ENCODE measurements around the gene STK17A. TPM values are rescaled to one million over a fixed set of nuclear protein-coding genes. Genes with fewer than 3 reads are reported as not detected.
"Not testable (repeated sequence)": the region's sequence is repeated elsewhere in the genome, so short reads cannot be mapped to it uniquely, and the experiment has no call there.

Gene STK17A
- total RNA-seq, 1 donor from 2014 or later: 21.7 TPM

DNA sequence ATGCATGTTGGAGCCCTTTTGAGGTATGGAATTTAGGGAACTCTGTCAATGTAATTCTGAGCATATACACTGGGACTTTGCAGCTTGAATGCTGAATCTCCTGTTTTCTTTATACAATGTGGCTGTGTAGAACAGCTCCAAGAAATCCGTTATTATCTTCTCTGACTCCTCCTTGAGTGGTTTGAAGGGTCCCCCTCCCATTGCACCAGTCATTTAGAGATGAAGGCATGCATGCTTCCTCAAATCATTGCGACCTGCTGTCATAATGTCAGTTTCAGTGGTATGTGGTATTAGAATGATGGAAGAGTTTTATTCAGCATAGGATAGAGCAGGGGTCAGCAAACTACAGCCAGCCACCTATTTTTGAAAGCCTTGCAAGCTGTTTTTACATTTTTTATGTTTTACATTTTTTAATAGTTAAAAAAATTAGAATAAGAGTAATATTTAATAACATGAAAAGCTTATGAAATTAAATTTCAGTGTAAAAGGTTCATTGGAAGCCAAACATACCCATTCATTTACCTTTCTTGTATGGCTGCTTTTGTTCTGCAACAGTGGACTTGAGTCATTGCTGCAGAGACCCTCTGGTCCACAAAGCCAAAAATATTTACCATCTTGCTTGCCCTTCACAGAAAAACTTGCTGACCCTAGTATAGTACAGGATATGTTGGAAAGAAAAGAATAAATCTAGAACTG, 8.1 kb downstream of the STK17A start:
- no peak overlapping the region for H3K4me3 Mint-ChIP-seq (ENCODE audit: low read depth)
- peaks cover 75% of the 10 kb centered on the region for H3K4me1 Mint-ChIP-seq (ENCODE audit: low read depth)
- H3K27me3 Mint-ChIP-seq (ENCODE audit: low read depth): no peaks in the 10 kb centered on the region
- intact Hi-C loops (cut with micrococcal nuclease): loop anchor here (1.0 to 5.0 kb wide), 3 partner anchors 8 to 659 kb away; partner anchors contain the start of genes MRPL32, PSMA2 and STK17A
- H3K9me3 Mint-ChIP-seq: no peaks in the 10 kb centered on the region
- H3K36me3 Mint-ChIP-seq (ENCODE audit: low read depth): peaks cover 45% of the 10 kb centered on the region
- DNase-seq (ENCODE audit: low spot score): peak; percentile 24
- peak overlapping the region; percentile 23 for H3K27ac Mint-ChIP-seq

DNA sequence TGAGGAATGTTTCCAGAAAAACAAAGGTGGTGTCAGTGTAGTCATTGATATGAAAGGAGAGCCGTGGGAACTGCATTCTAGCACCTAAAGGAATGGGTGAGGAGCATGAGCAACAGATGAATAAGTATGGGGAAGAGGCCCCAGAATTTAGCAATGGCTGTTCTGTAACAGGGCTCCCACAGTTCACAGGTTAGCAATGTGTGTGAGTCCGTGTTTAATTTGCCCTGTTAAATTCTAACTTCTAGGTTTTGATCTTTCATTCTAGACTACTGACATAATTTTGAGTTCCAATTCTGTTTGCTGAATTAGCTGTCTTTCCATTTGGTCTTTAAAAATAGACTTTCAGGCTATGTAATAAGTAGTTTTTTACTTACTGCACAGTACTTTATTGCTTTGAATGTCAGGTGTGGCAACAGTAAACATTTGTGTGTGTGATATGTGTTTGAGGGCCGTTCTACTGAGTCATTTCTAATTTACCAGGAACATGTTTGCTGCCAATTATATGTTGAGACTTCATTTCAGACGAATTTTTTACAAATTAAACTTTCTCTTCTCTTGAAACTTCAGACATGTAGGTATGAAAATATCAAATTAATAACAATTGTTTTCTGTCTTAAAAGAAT, 8.8 kb downstream of the STK17A start:
- Mint-ChIP-seq H3K4me1 (ENCODE audit: low read depth) (peaks cover 71% of the 10 kb centered on the region), H3K27me3 (ENCODE audit: low read depth) (no peaks in the 10 kb centered on the region), H3K4me3 (ENCODE audit: low read depth) (no peak overlapping the region), H3K27ac (peak overlapping the region; percentile 10), H3K36me3 (ENCODE audit: low read depth) (peaks cover 50% of the 10 kb centered on the region), H3K9me3 (no peaks in the 10 kb centered on the region)
- intact Hi-C loops (cut with micrococcal nuclease): loop anchor here (1.0 to 5.0 kb wide), 3 partner anchors 8 to 659 kb away; partner anchors contain the start of genes MRPL32, PSMA2 and STK17A
- DNase-seq (ENCODE audit: low spot score): no peak

DNA sequence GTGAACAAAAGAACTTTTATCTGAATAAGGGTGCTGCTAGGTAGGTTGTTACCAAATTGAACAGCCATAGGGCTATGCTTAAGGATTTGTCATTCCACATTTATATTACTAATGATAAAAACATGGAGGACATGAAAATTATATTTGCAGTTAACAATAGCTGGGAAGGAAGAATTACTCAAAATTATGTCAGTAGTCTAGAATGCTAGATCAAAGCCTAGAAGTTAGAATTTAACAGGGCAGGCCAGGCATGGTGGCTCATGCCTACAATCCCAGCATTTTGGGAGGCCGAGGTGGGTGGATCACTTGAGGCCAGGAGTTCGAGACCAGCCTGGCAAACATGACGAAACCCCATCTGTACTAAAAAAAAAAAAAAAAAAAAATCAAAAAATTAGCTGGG, 9.4 kb downstream of the STK17A start:
- intact Hi-C loops (cut with micrococcal nuclease): loop anchor here (5.0 kb wide), 1 partner anchor 660 kb away; the partner anchor contains the start of genes MRPL32 and PSMA2
- no peak overlapping the region for H3K27ac Mint-ChIP-seq
- no peaks in the 10 kb centered on the region for H3K9me3 Mint-ChIP-seq
- no peak for DNase-seq (ENCODE audit: low spot score)
- no peak overlapping the region for H3K4me3 Mint-ChIP-seq (ENCODE audit: low read depth)
- peaks cover 55% of the 10 kb centered on the region for H3K36me3 Mint-ChIP-seq (ENCODE audit: low read depth)
- no peaks in the 10 kb centered on the region for H3K27me3 Mint-ChIP-seq (ENCODE audit: low read depth)
- H3K4me1 Mint-ChIP-seq (ENCODE audit: low read depth): peaks cover 69% of the 10 kb centered on the region

DNA sequence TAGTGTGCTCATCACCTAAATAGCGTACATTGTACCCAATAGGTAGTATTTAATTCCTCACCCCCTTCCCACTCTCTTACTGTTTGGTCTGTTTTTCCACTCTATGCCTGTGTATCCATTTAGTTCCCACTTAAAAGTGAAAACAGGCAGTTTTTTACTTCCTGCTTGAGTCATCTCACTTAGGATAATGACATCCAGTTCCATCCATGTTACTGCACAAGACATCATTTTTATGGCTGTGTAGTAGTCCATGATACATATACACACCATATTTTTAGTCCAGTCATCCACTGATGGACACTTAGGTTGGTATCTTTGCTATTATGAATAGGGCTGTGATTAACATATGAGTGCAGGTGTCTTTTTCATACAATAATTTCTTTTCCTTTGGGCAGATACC, 10.1 kb downstream of the STK17A start:
- no peak for DNase-seq (ENCODE audit: low spot score)
- intact Hi-C loops (cut with micrococcal nuclease): loop anchor here (5.0 kb wide), 1 partner anchor 661 kb away; the partner anchor contains the start of genes MRPL32 and PSMA2
- Mint-ChIP-seq H3K4me3 (ENCODE audit: low read depth) (no peak overlapping the region), H3K4me1 (ENCODE audit: low read depth) (peaks cover 65% of the 10 kb centered on the region), H3K9me3 (no peaks in the 10 kb centered on the region), H3K27me3 (ENCODE audit: low read depth) (no peaks in the 10 kb centered on the region), H3K36me3 (ENCODE audit: low read depth) (peaks cover 56% of the 10 kb centered on the region), H3K27ac (no peak overlapping the region)

DNA sequence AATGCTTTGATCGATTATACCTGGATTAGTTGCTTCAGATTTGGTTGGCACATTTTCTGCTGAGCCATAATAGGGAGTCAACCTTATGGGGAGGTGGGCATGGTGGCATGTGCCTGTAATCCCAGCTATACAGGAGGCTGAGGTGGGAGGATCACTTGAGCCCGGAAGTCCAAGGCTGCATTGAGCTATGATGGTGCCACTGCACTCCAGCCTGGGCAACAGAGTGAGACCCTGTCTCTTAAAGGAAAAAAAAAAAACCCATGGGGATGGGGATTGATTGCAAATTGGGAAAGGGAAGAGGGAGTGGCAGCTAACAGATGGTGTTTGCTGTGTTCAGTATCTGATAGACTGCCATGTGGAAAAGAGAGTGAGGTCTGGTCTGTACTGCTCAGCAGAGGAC, 11.1 kb downstream of the STK17A start:
- Mint-ChIP-seq H3K4me3 (ENCODE audit: low read depth) (no peak overlapping the region), H3K9me3 (no peaks in the 10 kb centered on the region), H3K4me1 (ENCODE audit: low read depth) (peaks cover 55% of the 10 kb centered on the region), H3K27ac (no peak overlapping the region), H3K36me3 (ENCODE audit: low read depth) (peaks cover 54% of the 10 kb centered on the region), H3K27me3 (ENCODE audit: low read depth) (no peaks in the 10 kb centered on the region)
- intact Hi-C loops (cut with micrococcal nuclease): loop anchor here (5.0 kb wide), 1 partner anchor 662 kb away; the partner anchor contains the start of genes MRPL32 and PSMA2
- no peak for DNase-seq (ENCODE audit: low spot score)

DNA sequence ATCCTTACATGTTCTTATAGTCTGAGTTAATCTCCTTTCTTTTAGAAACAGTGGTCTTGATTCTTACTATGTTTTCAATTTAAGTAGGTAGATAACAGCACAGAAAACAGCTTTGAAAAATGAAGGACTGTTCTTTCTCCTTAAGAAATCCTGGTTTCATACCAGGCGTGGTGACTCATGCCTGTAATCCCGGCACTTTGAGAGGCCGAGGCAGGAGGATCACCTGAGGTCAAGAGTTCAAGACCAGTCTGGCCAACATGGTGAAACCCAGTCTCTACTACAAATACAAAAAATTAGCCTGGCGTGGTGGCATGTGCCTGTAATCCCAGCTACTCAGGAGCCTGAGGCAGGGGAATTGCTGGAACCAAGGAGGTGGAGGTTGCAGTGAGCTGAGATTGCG, 13.5 kb downstream of the STK17A start:
- DNase-seq (ENCODE audit: low spot score); H3K9me3 Mint-ChIP-seq; H3K27me3 Mint-ChIP-seq (ENCODE audit: low read depth); H3K4me3 Mint-ChIP-seq (ENCODE audit: low read depth); intact Hi-C loops (cut with micrococcal nuclease); H3K27ac Mint-ChIP-seq: not testable (repeated sequence)
- H3K4me1 Mint-ChIP-seq (ENCODE audit: low read depth): peaks cover 43% of the 10 kb centered on the region
- peaks cover 54% of the 10 kb centered on the region for H3K36me3 Mint-ChIP-seq (ENCODE audit: low read depth)

DNA sequence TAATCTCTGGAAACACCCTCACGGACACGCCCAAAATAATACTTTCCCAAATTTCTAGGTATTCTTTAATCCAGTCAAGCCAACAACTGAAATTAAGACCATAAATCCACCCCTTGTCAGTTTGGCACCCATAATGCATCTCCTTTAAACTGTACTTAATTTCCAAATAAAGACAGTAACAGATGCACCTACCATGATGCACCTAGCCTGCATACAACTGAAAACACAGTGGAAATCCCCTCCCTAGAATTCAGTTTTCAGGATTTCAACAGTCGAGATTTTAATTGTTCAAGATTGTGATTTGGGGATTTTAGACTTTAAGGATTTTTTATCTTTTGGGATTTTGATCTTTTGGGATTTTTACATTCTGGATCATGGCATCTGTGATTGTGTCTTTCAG, 17.1 kb downstream of the STK17A start:
- Mint-ChIP-seq H3K4me3 (ENCODE audit: low read depth) (no peak overlapping the region), H3K9me3 (peaks cover 8% of the 10 kb centered on the region), H3K27ac (no peak overlapping the region), H3K4me1 (ENCODE audit: low read depth) (peaks cover 22% of the 10 kb centered on the region), H3K27me3 (ENCODE audit: low read depth) (no peaks in the 10 kb centered on the region), H3K36me3 (ENCODE audit: low read depth) (peaks cover 44% of the 10 kb centered on the region)
- intact Hi-C loops (cut with micrococcal nuclease): no loop called here
- DNase-seq (ENCODE audit: low spot score): no peak

DNA sequence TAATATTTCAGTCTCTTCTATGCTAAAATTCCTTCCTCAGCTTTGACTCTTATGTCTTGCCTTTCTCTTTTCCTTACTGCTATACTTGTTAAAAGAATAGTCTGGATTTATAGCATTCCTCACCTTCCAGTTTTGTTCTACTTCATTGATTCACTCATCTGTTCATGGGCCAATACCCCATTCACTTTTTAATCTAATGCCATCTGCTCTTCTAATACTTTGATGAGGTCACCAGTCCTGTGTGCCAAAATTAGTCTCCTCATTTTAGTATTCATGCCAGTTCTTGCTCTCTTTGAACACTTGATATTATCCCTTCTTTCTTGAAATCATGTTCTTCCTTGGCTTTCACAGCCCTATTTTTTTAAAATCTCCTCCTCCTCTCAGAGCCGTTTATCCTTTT, 19.3 kb downstream of the STK17A start:
- no peaks in the 10 kb centered on the region for H3K27me3 Mint-ChIP-seq (ENCODE audit: low read depth)
- intact Hi-C loops (cut with micrococcal nuclease): no loop called here
- peaks cover 40% of the 10 kb centered on the region for H3K36me3 Mint-ChIP-seq (ENCODE audit: low read depth)
- no peak overlapping the region for H3K4me3 Mint-ChIP-seq (ENCODE audit: low read depth)
- no peak for DNase-seq (ENCODE audit: low spot score)
- no peak overlapping the region for H3K27ac Mint-ChIP-seq
- peaks cover 8% of the 10 kb centered on the region for H3K9me3 Mint-ChIP-seq
- peaks cover 24% of the 10 kb centered on the region for H3K4me1 Mint-ChIP-seq (ENCODE audit: low read depth)

DNA sequence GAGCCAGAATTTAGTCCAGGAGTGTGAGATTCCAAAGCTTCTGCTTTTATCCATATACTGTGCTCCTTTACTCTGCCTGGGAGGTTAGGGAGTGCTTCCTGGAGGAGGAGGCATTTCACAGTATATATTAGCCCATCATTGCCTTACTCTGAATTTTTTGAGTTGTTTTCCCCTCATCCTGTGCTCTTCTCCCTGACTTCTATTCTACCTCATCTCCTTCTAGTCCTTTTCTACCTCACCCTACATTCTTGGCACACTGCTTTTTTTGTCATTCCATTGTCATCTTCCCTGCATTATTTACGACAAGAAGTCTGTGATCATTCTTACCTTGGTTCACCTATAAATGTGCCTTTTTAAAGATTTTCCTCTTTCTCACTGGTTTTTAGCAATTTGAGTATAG, 21.3 kb downstream of the STK17A start:
- no peak for DNase-seq (ENCODE audit: low spot score)
- Mint-ChIP-seq H3K27me3 (ENCODE audit: low read depth) (no peaks in the 10 kb centered on the region), H3K9me3 (peaks cover 8% of the 10 kb centered on the region), H3K4me1 (ENCODE audit: low read depth) (peaks cover 27% of the 10 kb centered on the region), H3K36me3 (ENCODE audit: low read depth) (peaks cover 42% of the 10 kb centered on the region), H3K27ac (no peak overlapping the region), H3K4me3 (ENCODE audit: low read depth) (no peak overlapping the region)
- intact Hi-C loops (cut with micrococcal nuclease): no loop called here

DNA sequence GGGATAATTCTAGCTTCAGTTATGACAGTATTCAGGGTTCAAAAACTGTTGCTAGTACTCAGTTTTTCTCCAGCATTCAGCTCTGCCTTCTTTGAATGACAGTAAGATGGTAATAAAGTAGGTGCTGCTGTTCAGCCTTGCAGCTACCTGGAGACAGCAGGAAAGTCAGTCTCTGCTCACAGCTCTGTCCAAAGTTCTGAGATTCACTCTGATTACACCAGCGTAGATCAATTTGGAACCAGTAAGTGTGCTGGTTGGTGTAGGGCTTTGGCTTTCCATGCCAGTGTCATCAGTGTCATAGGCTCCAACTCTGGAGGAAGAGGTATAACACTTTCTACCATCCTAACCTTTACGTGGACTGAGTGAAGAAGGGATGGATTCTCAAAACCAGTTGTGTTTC, 26.2 kb downstream of the STK17A start:
- no peak overlapping the region for H3K27ac Mint-ChIP-seq

DNA sequence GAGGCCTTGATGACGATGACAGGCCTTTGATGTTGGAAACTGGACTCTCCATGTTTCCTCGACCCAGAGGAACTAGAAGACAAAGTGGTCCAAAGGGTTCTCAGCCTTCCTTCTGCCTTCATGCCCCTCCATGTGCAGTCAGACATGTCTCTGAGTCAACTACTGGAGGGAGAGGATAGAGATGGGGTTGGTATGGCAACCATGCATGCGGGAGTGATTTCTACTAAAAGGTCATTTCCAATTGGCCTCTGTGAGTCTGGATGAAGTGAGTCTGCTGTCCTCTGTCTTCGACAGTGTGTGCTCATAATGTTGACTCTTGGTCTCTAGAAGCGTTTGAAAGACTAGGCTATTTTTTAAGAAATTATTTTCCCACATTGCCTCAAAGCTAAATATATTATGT, 29.2 kb downstream of the STK17A start:
- Mint-ChIP-seq H3K4me3 (ENCODE audit: low read depth) (no peak overlapping the region), H3K9me3 (no peaks in the 10 kb centered on the region), H3K4me1 (ENCODE audit: low read depth) (peaks cover 31% of the 10 kb centered on the region), H3K36me3 (ENCODE audit: low read depth) (peaks cover 61% of the 10 kb centered on the region), H3K27ac (peak overlapping the region; percentile 2), H3K27me3 (ENCODE audit: low read depth) (no peaks in the 10 kb centered on the region)
- intact Hi-C loops (cut with micrococcal nuclease): loop anchor here (1.0 to 2.0 kb wide), 2 partner anchors 15 to 21 kb away; no protein-coding TSS in a partner anchor
- DNase-seq (ENCODE audit: low spot score): no peak

More for the DNA sequence above, 26.2 kb downstream of the STK17A start:
- Mint-ChIP-seq H3K27me3 (ENCODE audit: low read depth) (no peaks in the 10 kb centered on the region), H3K9me3 (peaks cover 8% of the 10 kb centered on the region), H3K4me1 (ENCODE audit: low read depth) (peaks cover 42% of the 10 kb centered on the region), H3K36me3 (ENCODE audit: low read depth) (peaks cover 60% of the 10 kb centered on the region), H3K4me3 (ENCODE audit: low read depth) (no peak overlapping the region)
- DNase-seq (ENCODE audit: low spot score): no peak
- intact Hi-C loops (cut with micrococcal nuclease): no loop called here

DNA sequence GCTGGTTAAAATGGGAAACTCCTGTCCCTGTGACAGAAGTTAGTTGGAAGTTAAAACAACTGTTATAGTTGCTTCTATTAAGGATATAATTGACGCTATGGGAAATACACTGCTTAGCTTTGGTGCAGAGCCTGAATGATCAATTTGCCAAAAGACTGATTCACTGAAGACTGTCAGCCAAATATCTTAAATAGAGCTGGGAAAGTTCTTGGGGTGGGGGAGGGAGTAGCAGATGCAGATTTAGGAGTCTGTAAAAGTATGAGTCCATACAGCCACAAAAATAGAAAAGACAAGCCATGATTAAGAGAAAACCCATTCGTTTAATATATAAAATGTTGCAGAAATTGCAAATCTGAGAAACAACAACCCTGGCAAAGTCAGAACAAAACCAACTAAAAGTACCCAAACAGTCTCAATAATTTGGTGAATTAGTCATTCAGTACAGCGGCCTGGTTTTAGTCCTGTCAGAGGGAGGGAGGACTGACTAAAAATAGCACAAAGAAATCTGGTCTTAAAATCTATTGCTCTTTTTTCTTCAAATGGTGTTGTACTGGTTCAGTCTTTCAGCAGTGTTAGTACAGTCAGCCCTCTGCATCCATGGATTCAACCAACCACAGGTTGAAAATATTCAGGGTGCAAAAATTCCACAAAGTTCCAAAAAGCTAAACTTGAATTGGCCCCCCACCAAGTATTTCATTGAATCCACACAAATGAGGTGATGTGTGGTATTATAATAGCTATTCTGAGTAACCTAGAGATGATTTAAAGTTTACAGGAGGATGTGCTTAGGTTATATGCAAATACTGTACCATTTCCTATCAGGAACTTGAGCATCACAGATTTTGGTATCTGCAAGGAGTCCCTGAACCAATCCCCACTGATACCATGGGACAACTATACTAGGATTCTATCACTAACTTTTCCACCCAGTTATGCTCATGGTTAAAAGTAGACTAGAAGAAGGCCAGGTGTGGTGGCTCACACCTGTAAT, 30.0 kb downstream of the STK17A start:
- Mint-ChIP-seq H3K9me3 (no peaks in the 10 kb centered on the region), H3K4me1 (ENCODE audit: low read depth) (peaks cover 31% of the 10 kb centered on the region), H3K27ac (peak overlapping the region; percentile 70), H3K36me3 (ENCODE audit: low read depth) (peaks cover 61% of the 10 kb centered on the region), H3K4me3 (ENCODE audit: low read depth) (peak overlapping the region; percentile 1), H3K27me3 (ENCODE audit: low read depth) (no peaks in the 10 kb centered on the region)
- intact Hi-C loops (cut with micrococcal nuclease): loop anchor here (1.0 to 2.0 kb wide), 5 partner anchors 9 to 35 kb away; no protein-coding TSS in a partner anchor
- no peak for DNase-seq (ENCODE audit: low spot score)
